BE2C (cell line): ENCODE results near the gene MYH7. TPM values are rescaled to one million over a fixed set of nuclear protein-coding genes. Genes with fewer than 3 reads are reported as not detected.

ENCODE experiments used
- DNase-seq: peaks from one replicate; pipeline ENCODE4 v3.0.0-alpha.2; 2020
- H3K27me3 ChIP-seq: fragments of 250-450 bp; sonication (Bioruptor Pico); 2 replicates; pipeline ENCODE4 v1.5.1; 2020; ENCODE audit warnings: mild to moderate bottlenecking
- H3K36me3 ChIP-seq: fragments of 250-450 bp; sonication (Bioruptor Pico); 2 replicates; pipeline ENCODE4 v1.5.1; 2020; ENCODE audit warnings: mild to moderate bottlenecking
- H3K4me1 ChIP-seq: fragments of 250-450 bp; sonication (Bioruptor Pico); 2 replicates; pipeline ENCODE4 v1.5.1; 2020
- H3K4me3 ChIP-seq: 2 replicates; pipeline ENCODE4 v1.5.1; 2011; ENCODE audit warnings: low read depth, low read length
- H3K9me3 ChIP-seq: fragments of 250-450 bp; sonication (Bioruptor Pico); 2 replicates; pipeline ENCODE4 v1.5.1; 2020
- polyA plus RNA-seq: library from polyadenylated mRNA; unstranded; fragments of >200 nt; gene quantifications from one replicate; pipeline ENCODE4 v1.2.1, GENCODE V29; 2012; ENCODE audit warnings: low read depth, missing spikeins; ENCODE audit not compliant: insufficient read length, insufficient read depth
- TF ChIP-seq, protein P1 (sequence below): IDR thresholded peaks from 2 replicates; pipeline ENCODE4 v1.5.1; 2012; ENCODE audit warnings: mild to moderate bottlenecking, low read depth, low read length

Gene MYH7
- 0.32 TPM for polyA plus RNA-seq

DNA sequence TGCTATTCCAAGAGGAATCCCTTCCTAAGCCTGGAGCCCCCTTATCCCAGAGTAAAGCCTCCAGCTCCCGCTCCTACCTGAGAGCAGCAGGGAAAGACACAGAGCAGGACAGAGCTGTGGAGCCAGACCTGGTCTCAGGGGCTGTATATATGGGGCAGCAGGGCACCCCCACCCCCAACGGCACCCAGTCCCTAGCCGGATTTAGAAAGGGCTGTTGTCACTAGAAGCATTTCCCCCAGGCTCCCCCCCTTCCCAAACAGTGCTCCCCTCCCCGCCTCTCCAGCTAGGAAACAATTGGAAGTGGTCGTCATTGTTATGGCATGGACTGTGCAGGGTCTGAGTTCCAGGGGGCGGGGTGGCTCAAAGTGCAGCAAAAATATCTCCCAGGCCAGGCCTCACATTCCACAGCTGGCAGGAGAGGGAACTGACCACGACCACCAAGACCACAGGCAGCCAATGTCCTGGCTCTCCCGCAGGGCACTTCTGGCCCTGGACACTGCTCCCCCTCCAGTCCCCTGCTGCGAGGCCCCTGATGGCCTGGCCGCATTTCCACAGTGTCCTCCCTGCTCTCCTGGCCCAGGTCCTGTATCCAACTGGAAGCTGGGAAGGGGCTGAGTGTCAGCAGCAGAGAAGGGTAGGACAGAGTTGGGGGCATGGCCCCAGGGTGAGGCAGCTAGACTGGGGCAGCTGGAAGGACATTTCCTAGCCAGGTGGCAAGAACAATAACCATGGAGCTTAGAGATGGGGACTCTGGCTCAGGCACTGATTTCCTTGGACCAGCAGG, at the start of gene MYH7:
Gene MYH7 (minus strand): TSS at position 118 of the 784 bp plus-strand sequence. CDS start 1,928 bp downstream, outside the sequence.
- TF ChIP-seq, protein P1, sequence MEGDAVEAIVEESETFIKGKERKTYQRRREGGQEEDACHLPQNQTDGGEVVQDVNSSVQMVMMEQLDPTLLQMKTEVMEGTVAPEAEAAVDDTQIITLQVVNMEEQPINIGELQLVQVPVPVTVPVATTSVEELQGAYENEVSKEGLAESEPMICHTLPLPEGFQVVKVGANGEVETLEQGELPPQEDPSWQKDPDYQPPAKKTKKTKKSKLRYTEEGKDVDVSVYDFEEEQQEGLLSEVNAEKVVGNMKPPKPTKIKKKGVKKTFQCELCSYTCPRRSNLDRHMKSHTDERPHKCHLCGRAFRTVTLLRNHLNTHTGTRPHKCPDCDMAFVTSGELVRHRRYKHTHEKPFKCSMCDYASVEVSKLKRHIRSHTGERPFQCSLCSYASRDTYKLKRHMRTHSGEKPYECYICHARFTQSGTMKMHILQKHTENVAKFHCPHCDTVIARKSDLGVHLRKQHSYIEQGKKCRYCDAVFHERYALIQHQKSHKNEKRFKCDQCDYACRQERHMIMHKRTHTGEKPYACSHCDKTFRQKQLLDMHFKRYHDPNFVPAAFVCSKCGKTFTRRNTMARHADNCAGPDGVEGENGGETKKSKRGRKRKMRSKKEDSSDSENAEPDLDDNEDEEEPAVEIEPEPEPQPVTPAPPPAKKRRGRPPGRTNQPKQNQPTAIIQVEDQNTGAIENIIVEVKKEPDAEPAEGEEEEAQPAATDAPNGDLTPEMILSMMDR = no peak
- no peak within 1 kb of the TSS for H3K4me3 ChIP-seq
- no peaks in the 10 kb centered on the region for H3K4me1 ChIP-seq
- no peaks in the 10 kb centered on the region for H3K36me3 ChIP-seq
- H3K9me3 ChIP-seq = no peaks in the 10 kb centered on the region
- no peaks in the 10 kb centered on the region; the same call in 1 of the 2 replicates for H3K27me3 ChIP-seq
- DNase-seq = no peak

DNA sequence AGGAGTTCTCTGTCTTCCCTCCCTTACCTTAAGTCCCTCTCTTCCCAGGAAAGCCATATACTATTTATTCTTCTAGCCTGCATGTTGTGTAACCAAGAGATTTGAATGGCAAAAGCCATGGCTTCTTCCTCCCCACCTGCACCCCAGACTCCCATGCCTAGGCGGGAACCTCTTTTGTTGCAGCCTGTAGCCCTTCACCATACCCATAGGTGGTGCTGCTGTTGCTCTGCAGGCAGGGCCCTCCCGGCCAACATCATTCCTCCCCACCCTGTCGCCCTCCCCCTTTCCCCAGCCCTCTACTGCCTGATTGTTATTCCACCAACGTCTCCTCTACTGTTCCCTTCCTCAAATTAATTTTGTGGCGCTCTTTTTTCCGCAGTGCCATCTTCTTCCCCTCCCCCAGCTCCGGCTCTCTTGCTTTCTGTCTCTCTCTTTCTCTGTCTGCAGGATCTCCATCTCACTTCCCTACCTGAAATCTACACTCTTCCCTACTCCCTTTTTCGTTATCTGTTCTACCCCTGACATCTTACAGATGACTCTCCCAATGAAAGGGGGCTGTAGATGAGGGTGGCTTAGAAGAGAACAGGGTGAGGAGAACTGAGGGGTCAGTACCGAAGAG, 47.9 kb upstream of the MYH7 start:
- DNase-seq = peak; percentile 76
- TF ChIP-seq, protein P1 = peak; percentile 90
- H3K27me3 ChIP-seq = no peaks in the 10 kb centered on the region
- H3K9me3 ChIP-seq = no peaks in the 10 kb centered on the region
- H3K36me3 ChIP-seq = peaks cover 14% of the 10 kb centered on the region
- no peaks in the 10 kb centered on the region for H3K4me1 ChIP-seq
- no peak overlapping the region for H3K4me3 ChIP-seq

DNA sequence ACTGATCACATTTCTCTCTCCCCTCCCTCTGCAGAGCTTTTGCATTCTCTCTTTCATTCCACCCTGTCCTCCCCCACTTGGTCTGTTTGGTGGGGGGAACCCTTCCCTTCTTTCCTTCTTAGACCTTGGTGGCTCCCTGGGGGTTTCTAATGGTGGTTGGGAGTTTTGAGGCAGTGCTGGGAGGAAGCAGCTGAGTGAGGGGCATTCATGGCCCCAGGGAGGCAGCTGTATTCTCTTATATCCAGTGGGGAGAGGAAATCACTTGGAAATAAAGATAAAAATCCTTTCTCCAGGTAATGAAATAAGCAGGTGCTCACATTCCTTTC, 47.3 kb upstream of the MYH7 start:
- TF ChIP-seq, protein P1 = no peak
- Histone ChIP-seq H3K4me1 (no peaks in the 10 kb centered on the region), H3K27me3 (no peaks in the 10 kb centered on the region), H3K9me3 (no peaks in the 10 kb centered on the region), H3K36me3 (peaks cover 19% of the 10 kb centered on the region), H3K4me3 (no peak overlapping the region)
- no peak for DNase-seq

DNA sequence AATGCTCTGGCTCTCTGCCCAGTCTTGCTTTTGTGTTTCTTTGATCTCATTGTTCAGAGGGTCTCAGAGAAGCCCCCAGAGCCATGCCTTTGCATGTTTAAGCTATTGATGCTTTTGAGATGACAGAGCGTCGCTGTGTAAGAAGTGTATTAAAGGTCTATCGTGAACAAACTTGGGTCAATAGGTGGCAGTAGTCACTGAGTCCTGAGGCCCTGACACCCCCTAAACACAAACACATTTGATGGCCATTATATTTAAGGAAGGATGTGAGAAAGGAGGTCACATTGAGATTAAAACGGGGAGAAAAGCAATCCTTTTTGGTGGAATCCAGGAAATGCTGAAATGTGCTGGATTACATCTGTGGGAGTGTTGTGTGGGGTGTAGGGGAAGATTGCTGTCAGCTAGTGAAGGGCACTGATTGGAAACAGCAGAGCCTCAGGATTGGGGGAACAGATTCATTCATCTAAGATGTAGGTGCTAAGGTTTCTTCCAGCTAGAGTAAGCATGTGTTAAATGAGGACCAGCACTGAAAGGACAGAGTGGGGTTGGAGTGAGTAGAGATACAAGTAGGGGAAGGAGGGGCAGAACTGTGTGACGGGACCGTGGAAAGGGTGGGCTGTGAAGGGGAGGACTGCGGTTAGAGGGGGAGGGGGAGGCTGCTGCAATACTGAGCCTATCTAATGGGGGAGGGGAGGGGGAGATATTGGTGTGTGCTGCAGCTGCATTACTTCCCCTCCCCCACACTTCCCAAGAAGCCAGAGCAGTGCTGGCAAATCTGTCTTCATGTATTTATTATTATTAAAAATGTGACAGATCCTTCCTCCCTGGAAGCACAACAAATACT, 46.7 kb upstream of the MYH7 start:
- Histone ChIP-seq H3K4me1 (no peaks in the 10 kb centered on the region), H3K4me3 (no peak overlapping the region), H3K36me3 (peaks cover 25% of the 10 kb centered on the region), H3K27me3 (no peaks in the 10 kb centered on the region), H3K9me3 (no peaks in the 10 kb centered on the region)
- peak; percentile 13 for DNase-seq
- TF ChIP-seq, protein P1 = peak; percentile 54

DNA sequence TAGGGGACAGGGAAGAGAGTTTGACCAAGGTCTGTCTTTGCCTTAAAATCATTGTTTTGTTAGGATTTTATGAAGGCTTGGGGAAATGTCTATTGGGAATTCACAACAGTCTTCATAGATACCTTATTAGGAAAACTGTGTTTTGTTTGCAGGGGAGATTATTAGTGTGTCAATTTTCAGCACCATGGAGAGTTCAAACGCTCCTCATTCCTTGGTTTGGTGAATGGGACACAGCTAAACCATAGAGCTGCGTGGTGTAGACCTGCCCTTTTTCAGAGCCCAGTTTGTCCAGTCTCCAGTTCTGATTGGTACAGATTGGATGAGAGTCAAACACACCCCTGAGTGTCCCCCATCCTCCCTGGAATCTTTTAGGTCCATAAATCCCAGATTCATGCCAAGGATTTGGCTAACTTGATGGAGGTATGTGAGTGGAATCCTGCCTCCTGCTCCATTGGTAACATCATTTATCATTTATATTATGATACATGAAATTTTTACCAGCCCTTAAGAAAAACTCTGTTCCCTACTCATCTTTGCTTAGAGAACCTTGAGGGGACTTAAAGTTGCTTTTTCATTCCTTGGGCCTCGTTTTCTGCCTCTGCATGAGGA, 46.0 kb upstream of the MYH7 start:
- Histone ChIP-seq H3K9me3 (no peaks in the 10 kb centered on the region), H3K4me1 (no peaks in the 10 kb centered on the region), H3K27me3 (no peaks in the 10 kb centered on the region), H3K36me3 (peaks cover 31% of the 10 kb centered on the region), H3K4me3 (no peak overlapping the region)
- TF ChIP-seq, protein P1 = no peak
- DNase-seq = no peak
